Measurements from ENCODE around the gene SNN.

SNN gene

DNA sequence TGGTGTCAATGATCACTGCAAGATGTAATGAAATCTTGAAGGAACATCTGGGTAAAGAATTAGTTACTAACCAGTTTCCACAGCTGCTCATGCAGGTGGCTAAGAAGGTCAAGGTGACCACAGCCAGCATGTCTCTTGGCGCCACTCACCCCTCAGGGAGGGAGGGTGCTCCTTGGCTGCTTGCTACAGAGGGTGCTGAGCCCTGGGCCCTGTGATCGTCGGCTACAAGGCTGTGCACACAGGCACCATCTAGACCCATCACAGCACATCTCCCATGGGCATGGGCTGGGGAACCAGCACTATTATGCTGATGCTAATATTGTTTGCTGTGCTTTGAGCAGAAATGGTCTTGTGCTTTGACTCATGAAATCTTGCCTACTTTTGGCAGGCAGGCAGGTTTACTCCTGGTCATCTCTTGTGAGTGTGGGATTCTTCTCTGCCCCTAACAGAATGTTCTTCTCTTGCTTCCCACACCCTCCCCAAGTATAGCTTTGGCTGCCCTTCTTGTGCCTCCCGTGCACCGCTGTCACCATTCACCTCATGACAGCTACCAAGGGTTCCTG is 38.0 kb downstream of the SNN start:
- no peak for DNase-seq

DNA sequence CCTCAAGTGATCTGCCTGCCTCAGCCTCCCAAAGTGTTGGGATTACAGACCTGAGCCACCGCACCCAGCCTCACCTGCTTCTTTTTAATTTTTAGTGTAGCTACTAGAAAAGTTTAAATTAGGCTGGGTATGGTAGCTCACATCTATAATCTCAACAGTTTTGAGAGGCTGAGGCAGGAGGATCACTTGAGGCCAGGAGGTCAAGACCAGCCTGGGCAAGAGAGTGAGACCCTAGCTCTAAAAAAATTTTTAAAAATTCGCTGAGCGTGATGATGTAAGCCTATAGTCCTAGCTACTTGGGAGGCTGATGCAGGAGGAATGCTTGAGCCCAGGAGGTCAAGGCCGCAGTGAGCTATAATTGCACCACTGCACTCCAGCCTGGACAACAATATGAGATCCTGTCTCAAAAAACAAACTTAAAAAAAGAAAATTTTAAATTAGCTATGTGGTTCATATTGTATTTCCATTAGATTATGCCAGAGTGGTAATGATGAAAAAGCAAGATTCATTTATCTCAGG is 39.5 kb downstream of the SNN start:
- DNase-seq = no peak

DNA sequence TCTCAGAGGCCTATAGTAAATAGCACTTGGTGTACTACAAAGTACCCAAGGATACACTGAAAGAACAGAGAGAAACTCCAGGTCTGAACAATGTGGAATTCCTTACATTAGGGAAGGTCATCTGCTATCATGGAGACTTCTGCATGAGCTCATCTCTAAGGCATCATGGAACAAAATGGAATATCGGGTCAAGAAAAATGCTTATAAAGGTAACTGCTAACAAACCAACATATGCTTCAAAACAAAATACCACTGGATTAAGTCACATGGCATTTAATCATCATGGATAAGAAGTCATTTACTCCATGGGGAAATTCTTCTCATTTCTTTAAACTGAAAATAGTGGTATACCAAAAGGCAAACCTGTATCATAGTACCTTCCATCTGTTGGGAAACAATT is 40.2 kb downstream of the SNN start:
- no peak for DNase-seq

DNA sequence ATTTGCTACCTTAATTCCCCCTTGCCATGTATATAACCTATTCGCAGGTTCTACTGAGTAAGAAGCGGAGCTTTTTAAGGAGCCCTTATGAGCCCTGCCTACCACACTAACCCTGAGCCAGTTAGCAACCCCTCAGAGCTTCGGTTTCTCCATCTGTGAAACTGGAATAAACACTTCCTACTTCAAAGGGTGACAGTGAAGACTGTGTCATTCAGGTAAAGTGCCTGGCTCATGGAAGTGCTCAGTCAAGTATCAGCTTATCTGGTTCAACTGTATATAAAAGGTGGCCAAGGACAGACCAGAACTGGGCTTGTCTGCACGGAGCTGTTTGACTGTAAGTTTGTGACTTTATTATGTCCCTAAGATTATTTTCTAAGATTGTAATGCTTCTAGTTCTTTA is 43.4 kb downstream of the SNN start:
- no peak for DNase-seq

DNA sequence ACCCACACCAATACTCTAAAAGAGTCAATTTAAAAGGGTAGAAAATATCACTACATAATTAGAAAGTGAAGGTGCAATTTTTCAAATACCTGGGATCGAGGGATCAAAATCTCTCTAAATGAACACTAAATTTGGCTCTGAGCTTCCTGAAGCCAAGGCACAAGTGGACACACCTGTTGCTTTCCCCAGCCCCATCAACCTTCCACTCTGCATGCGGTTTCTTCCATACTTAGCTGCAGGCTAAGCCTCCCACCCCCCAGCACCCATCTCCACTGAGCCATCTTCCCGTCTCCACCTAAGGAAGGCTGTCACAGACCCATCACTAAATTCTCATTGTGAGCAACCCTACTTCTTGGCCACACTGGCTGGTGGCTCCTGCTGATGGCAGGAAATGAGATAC is 43.9 kb downstream of the SNN start:
- DNase-seq = no peak

DNA sequence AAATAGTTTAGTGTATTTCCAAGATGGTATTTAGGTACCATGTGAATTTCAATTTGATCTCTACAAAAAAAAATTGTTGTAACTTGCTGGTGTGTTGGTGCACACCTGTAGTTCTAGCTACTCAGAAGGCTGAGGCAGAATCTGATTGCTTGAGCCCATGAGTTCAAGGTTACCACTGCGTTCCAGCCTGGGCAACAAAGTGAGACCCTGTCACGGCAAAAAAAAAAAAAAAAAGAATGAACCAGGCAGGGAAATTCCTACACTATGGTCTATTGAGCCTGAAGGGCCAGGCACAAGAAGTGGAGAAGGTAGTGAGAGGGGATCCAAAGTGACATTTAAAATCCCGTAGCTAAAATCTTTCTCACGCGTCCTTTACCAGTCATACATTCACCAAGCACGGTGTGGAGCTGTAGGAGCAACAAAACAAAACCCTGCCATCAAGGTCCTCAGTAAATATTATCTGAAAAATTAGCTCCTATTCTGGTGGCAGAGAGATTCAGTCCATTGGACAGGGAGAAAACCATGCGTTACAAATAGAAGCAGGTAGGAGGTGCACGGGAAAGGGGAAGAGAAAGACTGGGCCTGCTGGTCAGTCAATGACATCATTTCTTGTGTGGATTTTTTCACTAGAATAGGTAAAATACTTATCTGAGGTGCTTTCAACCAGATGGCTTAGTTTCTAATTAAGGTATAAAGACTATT is 47.1 kb downstream of the SNN start:
- DNase-seq = no peak

DNA sequence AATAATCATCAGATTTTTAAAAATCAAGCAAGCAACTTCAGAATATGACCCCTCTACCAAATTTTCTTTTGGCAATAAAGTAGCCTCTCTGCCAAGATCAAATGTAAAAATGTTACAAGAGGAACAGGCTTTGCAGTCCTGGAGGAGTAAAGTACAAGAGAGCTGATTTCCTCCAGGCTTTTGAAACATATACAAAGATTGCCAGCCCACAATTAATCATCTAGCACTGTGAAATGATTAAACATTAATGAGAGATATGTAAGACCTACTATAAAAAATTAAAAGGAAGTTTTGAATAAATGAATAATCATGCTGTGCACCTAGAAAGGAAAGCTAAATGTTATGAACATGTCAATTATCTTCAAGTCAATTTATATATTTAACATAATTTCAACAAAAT is 48.1 kb downstream of the SNN start:
- DNase-seq = no peak

DNA sequence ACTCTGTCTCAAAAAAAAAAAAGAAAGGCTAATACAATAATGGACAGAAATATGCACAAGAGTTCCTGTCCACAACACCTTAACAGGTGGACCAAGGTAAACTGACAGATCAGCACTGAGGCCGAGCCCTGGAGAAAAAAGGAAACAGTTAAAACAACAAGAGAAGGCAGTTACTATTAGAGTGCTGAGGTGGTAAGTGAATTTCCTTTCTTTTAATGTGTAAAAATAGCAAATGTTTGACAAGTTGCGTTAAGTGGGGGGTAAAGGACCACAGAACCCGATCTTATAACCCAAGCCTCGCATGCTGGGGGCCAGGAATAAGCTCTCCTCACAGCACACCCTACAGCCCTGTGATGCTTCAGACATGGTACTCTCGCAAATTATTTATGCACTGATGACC is 49.6 kb downstream of the SNN start:
- no peak for DNase-seq

DNA sequence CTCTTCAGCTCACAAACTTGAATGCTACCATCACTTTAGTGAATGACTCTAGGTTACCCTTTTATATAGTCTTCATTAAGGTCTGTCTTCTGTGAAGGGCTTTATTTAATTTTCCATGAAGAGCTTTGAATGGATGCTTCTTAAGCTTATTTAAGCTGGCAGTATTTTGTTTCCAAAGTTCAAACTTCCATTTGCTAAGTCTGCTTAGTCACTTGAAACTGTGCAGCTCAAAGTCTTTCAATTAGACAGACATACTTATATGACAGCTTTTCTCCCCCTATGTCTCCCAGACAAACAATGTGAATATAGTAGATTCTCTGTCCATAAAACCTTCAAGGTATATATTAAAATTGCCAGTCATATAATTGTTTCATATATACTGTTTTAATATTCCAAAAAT is 50.9 kb downstream of the SNN start:
- DNase-seq = no peak

DNA sequence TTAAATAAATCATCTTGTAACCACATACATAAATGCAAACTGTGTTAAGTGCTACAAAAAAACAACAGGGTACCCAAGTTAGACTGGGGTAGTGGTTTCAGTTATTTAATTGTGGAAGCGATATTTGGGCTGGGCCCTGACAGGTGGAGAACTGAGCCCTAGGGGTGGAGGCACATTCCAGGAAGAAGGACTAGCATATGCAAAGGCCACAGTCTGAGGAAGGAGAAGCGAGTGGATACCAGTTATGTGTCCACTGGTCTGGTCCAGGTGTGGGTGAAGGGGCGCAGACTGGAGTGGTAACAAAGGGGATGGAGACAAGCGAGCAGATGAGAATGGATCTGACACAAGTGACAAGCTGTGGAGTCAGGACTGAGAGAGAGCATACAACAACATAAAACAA is 51.5 kb downstream of the SNN start:
- DNase-seq = no peak

DNA sequence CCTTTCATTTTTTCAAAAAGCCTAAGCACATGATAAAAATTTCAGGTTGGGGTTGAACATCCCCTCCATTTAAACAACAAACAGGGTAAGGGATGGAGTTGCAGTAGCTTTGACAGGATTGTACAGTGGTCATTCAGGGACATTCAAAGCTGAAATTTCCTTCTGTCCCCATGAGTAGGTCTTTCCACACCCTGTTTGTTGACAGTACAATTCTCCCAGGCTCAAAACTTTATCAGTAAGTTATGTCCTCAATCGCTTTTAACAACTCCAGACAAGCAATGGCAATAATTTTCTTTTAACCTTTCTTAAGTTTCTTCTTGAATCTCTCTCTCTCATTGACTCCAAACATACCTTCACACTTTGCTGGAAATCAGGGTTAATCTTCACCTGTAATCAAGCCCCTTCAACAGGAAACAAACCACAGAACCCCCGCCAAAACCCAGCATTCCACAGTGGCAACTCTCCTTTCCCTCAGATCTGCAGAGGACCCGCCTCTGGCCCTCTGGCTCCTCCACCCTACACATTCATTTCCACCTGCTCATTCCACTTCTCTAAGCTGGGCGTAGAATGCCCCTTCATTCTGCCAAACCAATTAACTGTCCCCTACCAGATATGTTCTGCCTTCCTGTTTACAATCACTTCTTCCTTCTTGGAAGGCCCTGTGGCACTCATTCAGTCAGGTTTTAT is 53.7 kb downstream of the SNN start:
- no peak for DNase-seq

DNA sequence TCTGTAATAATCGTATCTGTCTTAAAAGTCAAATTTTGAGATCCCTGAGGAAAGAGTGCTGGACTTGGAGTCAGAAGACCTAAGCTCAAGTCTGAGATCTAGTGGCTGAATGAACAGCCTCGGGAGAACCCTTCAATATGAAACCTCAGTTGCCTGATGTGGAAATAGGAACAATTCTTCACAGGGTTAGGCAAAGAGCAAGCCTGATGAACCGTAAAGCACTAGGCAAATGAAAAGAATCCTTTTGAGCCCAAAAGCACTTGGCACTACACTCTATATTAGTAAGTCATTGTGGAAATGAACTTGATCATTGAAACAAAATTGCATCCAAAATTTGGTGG is 54.2 kb downstream of the SNN start:
- DNase-seq = no peak

DNA sequence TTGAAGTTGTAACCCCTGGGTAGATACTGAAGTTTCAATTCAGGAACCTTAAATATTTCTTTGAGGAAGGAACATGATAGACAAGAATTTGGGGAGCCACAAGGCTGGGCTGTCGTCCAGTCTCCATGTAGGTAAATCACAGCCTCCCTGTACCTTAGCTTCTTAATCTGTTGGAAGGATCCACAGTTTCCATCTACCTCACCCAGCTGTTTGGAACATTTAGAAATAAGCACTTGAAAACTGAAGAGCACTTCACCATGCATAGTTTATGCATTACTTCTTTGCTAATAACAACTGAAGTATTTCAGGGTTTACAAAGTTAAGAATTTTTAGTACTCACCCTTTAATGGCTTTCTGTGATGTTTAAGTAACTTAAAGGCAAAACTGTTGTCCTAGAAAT is 57.2 kb downstream of the SNN start:
- DNase-seq = peak; percentile 7

DNA sequence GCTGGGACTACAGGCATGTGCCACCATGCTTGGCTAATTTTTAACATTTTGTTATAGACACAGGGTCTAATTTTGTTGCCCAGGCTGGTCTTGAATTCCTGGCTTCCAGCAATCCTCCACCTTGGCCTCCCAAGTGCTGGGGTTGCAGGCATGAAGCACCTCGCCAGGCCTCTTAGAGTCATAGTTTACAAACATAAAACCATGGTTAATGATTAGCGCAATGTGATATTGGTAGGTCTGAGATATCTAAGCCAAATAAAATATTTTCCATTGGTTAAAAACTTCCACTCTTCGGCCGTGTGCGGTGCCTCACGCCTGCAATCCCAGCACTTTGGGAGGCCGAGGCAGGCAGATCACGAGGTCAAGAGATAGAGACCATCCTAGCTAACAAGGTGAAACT is 57.8 kb downstream of the SNN start:
- no peak for DNase-seq

DNA sequence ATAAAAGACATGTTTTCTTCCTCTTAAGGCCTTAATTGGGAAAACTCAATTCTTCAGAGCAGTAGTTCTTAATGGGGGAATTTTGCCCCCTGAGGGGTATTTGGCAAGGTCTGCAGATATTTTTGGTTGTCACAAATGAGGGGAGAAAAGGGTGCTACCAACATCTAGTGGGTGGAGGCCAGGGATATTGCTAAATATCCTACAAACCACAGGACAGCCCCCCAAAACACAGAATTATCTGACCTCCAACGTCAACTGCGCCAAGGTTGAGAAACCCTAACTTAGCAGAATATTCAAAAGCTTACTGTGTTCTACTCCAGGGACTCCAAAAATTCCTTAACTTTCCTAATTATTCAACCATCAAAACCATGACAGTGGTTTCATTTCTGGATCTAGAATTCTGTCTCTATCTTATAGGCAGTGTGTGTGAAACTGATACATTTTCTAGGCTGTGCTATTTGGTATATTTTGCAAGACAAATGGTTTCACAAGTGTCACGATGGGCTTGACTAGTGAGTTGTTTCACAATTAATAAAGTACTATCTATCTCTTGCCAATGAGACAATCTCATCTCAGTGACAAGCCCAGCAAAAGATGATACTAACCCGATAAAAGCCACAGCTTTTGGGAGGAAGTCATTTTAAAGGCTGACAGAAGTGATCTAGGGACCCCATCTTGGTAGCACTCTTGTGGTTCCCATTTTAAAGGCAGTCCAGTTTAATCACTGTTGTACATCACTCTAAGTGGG is 59.7 kb downstream of the SNN start:
- no peak for DNase-seq

All from NCI-H187 treated with DMSO at 0.1 percent for 48 hours (cell line).